Skeletal muscle tissue (tissue), 4 donors: Measurements from ENCODE around the gene MLLT1. TPM values are rescaled to one million over a fixed set of nuclear protein-coding genes. Genes with fewer than 3 reads are reported as not detected.
A peak's percentile ranks its signal among the peaks of the same experiment; 100 is the strongest.

Source experiments
- H3K27ac ChIP-seq: one replicate; pipeline ENCODE4 v1.7.0; 2013; ENCODE audit warnings: mild to moderate bottlenecking, low read depth, low read length, inconsistent platforms
- H3K27me3 ChIP-seq, 3 donors: one replicate each; pipeline ENCODE4 v1.7.0; 2013; ENCODE audit warnings: low read length in 3 of 3; ENCODE audit not compliant: control insufficient read depth in 3 of 3, insufficient read depth in 3 of 3
- H3K36me3 ChIP-seq, 3 donors: one replicate each; pipeline ENCODE4 v1.7.0; 2013; ENCODE audit warnings: low read length in 3 of 3; ENCODE audit not compliant: control insufficient read depth in 3 of 3, insufficient read depth in 3 of 3
- H3K4me1 ChIP-seq, 3 donors: one replicate each; pipeline ENCODE4 v1.7.0; 2013; ENCODE audit warnings: low read length in 3 of 3, mild to moderate bottlenecking in 3 of 3; ENCODE audit not compliant: control insufficient read depth in 3 of 3, insufficient read depth in 3 of 3
- H3K4me3 ChIP-seq, 3 donors: one replicate each; pipeline ENCODE4 v1.7.0; 2013; ENCODE audit warnings: low read length in 3 of 3
- H3K9ac ChIP-seq, 3 donors: one replicate each; pipeline ENCODE4 v1.7.0; 2013; ENCODE audit warnings: low read length in 3 of 3, mild to moderate bottlenecking in 3 of 3, moderate library complexity in 2 of 3, low read depth in 1 of 3
- H3K9me3 ChIP-seq, 3 donors: one replicate each; pipeline ENCODE4 v1.7.0; 2013; ENCODE audit warnings: low read length in 3 of 3; ENCODE audit not compliant: control insufficient read depth in 3 of 3
- total RNA-seq: library from RNA; depleted of rRNA; stranded (reverse); fragments of >200 nt; gene quantifications from one replicate; pipeline ENCODE4 v1.2.3, GENCODE V29; 2014
- donor health status: Osteomylitis.

The MLLT1 gene
- total RNA-seq, 1 donor from 2014 or later, result 2.6 TPM

DNA sequence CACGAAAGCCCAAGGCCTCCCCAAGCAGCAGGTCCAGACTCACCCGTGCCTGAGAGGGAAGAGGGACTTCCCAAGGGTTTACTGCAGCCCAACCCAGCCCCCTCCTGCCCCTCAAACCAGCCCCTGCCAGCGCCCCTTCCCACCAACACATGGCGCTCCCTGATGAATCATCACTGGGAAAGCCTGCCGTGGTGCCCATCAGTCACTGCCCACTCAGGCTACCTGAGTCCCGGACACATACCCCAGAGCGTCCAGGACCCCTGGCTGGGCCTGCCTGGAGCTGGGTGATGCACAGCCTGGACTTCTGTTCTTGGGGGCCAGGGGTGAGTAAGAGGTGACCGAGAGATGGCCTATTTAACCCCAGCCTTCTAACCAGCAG lies 60.6 kb downstream of the MLLT1 start:
- Histone ChIP-seq H3K36me3 (peaks cover 14 to 18% (median 16%) of the 10 kb centered on the region in 3 donors), H3K4me3 (no peak overlapping the region), H3K27me3 (no peaks in the 10 kb centered on the region), H3K27ac (no peak overlapping the region), H3K9ac (peak overlapping the region in 1 of 3 donors; percentile 60), H3K9me3 (no peaks in the 10 kb centered on the region), H3K4me1 (peaks cover 43 to 60% (median 57%) of the 10 kb centered on the region in 3 donors)

DNA sequence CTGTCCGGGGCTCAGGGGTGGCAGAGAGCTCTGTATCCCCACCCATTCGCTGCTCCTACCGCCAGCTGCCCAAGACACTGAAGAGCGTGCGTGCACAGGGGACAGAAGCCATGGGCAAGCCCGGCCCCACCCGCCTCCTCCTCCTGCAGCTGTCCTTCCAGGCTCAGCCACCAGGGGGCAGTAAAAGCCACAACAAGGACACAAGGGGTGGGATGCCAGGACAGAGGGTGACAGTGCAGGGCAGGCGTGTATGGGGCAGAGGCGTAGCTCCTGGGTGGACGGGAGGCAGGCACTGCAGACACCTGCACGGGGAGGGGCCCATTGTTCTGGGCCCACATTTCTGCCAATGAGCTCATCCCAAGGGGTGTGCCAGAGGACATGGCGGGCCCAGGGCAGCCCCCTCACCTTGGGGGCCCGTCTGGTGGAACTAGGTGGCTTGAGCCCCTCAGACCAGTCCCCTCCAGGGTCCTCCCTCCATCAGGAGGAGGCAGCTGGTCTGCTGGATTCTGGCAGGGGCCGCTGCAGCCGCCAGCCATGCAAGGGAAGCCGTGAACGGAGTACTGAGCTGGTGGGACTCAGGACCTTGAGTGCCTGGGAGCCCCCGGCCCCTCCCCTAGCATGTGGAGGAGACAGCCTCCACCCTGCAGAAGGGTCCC lies 61.2 kb downstream of the MLLT1 start:
- peak overlapping the region in 1 of 3 donors; percentile 40 for H3K9ac ChIP-seq
- peaks cover 38 to 55% (median 52%) of the 10 kb centered on the region in 3 donors for H3K4me1 ChIP-seq
- no peak overlapping the region for H3K27ac ChIP-seq
- peaks cover 14 to 18% (median 16%) of the 10 kb centered on the region in 3 donors for H3K36me3 ChIP-seq
- no peaks in the 10 kb centered on the region for H3K27me3 ChIP-seq
- no peaks in the 10 kb centered on the region for H3K9me3 ChIP-seq
- no peak overlapping the region for H3K4me3 ChIP-seq

DNA sequence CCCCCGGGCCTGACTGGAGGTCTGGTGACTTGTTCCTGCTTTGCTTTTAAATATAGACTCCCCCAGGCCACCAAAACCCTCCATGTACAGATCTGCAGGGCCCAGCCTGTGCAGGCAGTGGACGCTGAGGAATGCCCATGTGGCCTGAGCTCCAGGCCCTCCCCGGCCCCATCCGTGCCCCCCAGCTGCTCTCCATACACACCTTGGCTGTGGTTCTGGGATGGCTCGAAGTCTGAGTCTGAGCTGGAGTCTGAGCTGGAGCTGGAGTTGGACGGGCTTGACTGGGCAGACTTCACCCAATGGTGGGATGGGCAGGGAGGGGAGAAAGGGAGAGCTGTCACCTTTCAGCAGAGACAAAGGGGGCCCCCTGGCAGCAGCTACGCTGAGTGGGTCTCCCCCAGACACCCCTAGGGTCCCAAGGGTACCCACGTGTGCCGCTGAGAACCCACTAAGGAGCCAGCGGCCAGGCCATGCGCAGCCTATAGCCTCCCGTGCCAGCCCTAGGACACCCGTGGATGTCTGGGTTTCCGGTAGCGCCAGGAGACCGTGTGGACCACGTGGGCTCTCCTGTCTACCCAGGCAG lies 61.9 kb downstream of the MLLT1 start:
- H3K9me3 ChIP-seq, result no peaks in the 10 kb centered on the region
- H3K27ac ChIP-seq, result no peak overlapping the region
- no peak overlapping the region for H3K4me3 ChIP-seq
- H3K9ac ChIP-seq, result peak overlapping the region in 1 of 3 donors; percentile 40
- H3K36me3 ChIP-seq, result peaks cover 18 to 21% (median 19%) of the 10 kb centered on the region in 3 donors
- H3K27me3 ChIP-seq, result no peaks in the 10 kb centered on the region
- H3K4me1 ChIP-seq, result peaks cover 30 to 47% (median 44%) of the 10 kb centered on the region in 3 donors

DNA sequence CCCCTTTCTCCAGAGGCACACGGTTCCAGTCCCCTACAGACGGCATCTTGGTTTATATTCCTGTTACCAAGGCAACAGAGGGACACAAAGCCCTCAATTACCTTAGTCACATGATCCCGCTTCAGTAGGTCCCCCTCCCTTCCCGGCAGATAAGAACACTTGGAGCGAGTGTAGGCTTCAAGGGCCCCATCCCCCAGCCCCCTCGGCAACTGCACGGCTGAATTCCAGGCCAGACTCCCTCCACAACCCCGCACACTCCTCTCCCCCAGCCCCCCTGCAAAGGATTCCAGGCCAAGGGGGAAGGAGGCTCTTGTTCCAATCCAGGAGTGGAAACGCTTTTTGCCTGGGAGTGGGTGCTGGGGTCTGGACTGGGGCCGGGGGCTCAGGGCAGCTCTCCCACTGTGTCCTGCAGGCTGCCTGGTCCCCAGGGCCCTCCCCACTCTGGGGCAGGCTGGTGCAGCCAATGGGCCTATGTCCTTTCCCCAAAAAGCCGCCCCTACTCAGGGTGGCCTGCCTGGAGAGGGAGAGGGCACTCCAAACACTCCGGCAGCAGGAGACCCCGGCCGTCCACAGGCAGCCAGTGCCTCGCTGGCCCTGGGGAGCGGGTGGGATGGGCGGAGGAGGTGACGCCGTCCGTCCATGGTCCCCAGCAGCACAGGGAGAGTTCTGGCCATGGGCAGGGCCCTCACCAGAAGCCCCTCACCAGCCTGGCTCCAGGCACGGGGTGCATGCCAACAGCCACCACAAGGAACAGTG lies 62.6 kb downstream of the MLLT1 start:
- Histone ChIP-seq H3K4me3 (no peak overlapping the region), H3K4me1 (peaks cover 25 to 41% (median 39%) of the 10 kb centered on the region in 3 donors), H3K36me3 (peaks cover 18 to 22% (median 20%) of the 10 kb centered on the region in 3 donors), H3K9ac (no peak overlapping the region), H3K27ac (no peak overlapping the region), H3K9me3 (no peaks in the 10 kb centered on the region), H3K27me3 (no peaks in the 10 kb centered on the region)

DNA sequence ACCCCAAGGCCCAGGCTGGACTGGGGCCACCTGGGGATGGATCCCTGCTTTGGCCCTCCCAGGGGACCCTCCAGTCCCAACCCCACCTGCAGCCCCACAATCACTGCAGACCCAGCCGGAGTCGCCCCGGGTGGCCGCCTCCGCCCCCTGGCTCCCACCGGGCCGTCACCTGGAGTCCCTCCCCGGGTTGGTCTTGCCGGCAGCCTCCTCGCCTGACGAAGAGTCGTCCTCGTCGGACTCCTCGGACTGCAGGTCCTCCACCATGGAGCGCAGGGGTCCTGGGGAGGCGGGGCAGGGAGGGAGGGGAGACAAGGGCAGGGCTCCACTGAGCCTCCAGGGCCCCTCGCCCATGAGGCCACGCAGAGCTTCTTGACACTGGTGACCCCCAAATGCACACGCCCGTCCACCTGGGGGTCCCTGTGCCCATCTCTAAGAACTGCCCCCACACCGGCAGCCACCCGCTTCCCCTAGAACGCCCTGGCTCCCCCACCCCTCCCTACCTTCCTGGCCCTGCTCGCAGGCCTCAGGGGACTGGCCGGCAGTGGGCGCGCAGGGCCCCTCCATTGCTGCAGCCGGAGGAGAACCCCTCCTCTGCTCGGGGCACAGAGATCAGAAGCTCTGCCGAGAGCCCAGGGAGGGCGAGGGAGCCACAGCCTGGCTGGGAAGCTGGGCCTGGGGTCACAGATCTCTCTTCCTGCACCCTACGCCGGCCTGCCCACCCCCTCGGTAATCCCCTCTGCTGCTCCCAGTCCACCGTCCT lies 63.4 kb downstream of the MLLT1 start:
- H3K4me1 ChIP-seq, result peaks cover 25 to 34% (median 33%) of the 10 kb centered on the region in 3 donors
- H3K9ac ChIP-seq, result no peak overlapping the region
- no peaks in the 10 kb centered on the region for H3K9me3 ChIP-seq
- no peak overlapping the region for H3K4me3 ChIP-seq
- H3K27ac ChIP-seq, result no peak overlapping the region
- H3K36me3 ChIP-seq, result peaks cover 12 to 17% (median 14%) of the 10 kb centered on the region in 3 donors
- no peaks in the 10 kb centered on the region for H3K27me3 ChIP-seq

DNA sequence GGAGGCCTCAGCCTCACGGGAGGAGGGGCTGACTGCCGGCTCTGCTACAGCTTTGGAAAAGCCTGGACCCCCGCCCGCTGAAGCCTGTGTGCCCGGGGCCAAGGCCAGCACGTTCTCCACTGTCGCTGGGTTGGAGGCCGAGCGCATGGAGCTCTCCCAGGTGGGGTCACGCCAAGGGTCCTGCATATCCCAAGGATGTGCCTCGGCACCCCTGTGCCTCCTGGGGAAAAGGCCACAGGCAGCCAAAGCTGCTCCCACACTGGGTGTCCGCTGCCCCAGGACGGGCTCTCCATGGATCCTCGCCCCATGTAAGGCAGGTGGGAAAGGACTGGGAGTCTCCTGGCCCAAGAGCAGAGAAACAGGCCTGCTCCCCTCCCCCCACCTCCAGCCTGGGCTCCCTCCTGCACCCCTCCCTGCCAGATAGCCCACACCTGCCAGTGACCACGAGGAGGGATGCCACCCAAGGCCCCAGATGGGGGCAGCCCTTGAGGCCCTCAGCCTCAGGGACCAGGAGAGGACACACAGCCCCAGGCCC lies 64.0 kb downstream of the MLLT1 start:
- no peak overlapping the region for H3K27ac ChIP-seq
- H3K36me3 ChIP-seq, result peaks cover 7 to 15% (median 11%) of the 10 kb centered on the region in 3 donors

DNA sequence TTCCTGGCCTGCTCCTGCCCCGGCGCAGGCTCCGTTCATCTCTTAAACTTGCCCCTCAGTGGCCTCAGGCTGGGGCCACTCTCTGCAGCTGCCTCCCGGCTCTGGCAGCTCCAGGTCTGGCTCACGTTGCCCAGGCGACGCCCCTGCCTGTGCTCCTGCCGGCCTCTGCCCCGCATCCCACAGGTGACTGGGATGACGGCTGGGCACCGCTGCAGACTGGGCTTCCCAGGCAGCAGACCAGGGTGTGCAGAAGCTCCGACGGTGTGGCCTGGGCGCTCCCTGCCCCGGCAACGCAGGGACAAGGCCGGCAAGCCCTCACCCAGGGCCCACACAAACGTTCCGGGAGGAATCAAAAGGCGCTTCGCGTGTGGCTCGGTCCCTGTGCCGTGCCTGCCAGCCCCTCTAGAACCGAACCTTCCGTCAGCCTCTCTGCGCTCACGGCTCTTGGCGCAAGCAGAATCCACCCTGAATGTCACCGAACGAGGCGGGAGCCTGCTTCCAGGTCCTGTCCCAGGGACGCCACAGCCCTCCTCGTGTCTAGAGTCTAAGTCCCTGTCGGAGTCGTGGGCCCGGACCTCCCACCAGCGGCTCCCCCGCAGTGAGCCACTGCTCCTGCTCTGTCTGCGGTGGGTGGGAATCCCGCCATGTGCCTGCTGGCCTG lies 64.8 kb downstream of the MLLT1 start:
- no peak overlapping the region for H3K9ac ChIP-seq
- no peaks in the 10 kb centered on the region for H3K27me3 ChIP-seq
- H3K4me1 ChIP-seq, result peaks cover 18 to 20% (median 20%) of the 10 kb centered on the region in 3 donors
- no peak overlapping the region for H3K4me3 ChIP-seq
- peaks cover 7 to 15% (median 11%) of the 10 kb centered on the region in 3 donors for H3K36me3 ChIP-seq
- H3K27ac ChIP-seq, result no peak overlapping the region
- H3K9me3 ChIP-seq, result no peaks in the 10 kb centered on the region

More for the DNA sequence above, 64.0 kb downstream of the MLLT1 start:
- Histone ChIP-seq H3K4me3 (no peak overlapping the region), H3K27me3 (no peaks in the 10 kb centered on the region), H3K9me3 (no peaks in the 10 kb centered on the region), H3K9ac (no peak overlapping the region), H3K4me1 (peaks cover 25 to 27% (median 27%) of the 10 kb centered on the region in 3 donors)

DNA sequence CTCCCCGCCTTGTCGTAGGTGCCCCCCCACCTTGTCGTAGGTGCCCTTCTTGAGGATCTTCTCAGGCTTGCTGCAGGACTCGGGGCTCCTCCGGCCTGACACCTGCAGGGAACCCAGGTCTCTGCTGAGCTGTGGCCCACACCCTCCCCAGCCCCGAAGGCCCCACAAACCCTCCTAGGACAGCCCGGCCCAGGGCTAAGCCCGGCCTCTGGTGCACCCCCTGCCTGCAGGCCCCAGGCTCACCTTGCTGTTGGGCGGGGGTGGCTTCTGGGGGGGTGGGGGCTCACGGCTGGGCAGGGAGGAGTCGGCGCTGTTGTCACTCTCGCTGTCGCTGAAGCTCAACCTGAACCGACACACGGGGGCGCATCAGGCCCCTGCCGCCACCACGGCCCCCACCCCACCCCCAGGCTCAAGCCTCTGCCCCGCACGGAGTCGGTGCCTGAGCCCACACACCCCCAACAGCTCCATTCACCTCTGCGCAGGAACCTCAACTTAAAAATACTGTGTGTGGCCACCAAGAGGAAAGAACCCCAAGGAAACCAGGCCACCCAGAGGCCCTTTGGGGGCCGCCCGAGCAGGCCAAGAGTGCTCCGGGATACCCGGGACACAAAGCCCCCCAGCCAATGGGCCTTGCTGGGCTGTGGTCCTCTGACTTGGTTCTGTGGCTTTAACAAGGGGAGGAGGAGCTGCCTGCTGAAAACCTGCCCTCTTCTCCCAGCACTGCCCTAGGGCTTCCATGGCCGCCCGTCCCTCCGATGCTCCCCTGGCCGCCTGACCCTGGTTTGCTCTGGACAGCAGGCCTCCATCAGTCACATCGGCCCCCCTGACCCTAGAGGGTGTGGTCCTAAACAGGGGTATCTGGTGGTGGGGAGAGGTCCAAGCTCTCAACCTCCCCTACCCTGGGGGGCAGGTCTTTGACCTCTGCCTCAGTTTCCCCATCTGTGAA lies 65.8 kb downstream of the MLLT1 start:
- H3K4me1 ChIP-seq, result peaks cover 8 to 9% (median 9%) of the 10 kb centered on the region in 3 donors
- H3K27me3 ChIP-seq, result no peaks in the 10 kb centered on the region
- peaks cover 7 to 15% (median 11%) of the 10 kb centered on the region in 3 donors for H3K36me3 ChIP-seq
- no peak overlapping the region for H3K9ac ChIP-seq
- no peaks in the 10 kb centered on the region for H3K9me3 ChIP-seq
- no peak overlapping the region for H3K27ac ChIP-seq
- H3K4me3 ChIP-seq, result no peak overlapping the region
